ENCODE results near the gene THTPA.

The THTPA gene

GRCh38 chr14:23551266-23552028 is 4.6 kb upstream of the THTPA start, which contains the start of gene ZFHX2:
TSS of gene ZFHX2 (minus strand) at chr14:23551765. CDS start at chr14:23535325, 16,440 bp downstream.
- H3K36me3 Mint-ChIP-seq (ENCODE audit: low read depth): no peaks in the 10 kb centered on the region
- peak within 1 kb of the TSS; percentile 3 for H3K27ac Mint-ChIP-seq
- DNase-seq: peak; percentile 88
- peaks cover 16% of the 10 kb centered on the region for H3K4me1 Mint-ChIP-seq
- no peak for TF ChIP-seq CTCF (IDR thresholded peaks at IDR 0.05)
- no peak within 1 kb of the TSS for H3K4me3 Mint-ChIP-seq
- peaks cover 3% of the 10 kb centered on the region for H3K27me3 Mint-ChIP-seq (ENCODE audit: low read depth, poor library complexity)
- no peaks in the 10 kb centered on the region for H3K9me3 Mint-ChIP-seq

GRCh38 chr14:23555533-23555881 is 564 bp upstream of the THTPA start:
- peak overlapping the region; percentile 93 for H3K4me3 Mint-ChIP-seq
- no peak overlapping the region for H3K27ac Mint-ChIP-seq
- peaks cover 8% of the 10 kb centered on the region for H3K27me3 Mint-ChIP-seq (ENCODE audit: low read depth, poor library complexity)
- peaks cover 6% of the 10 kb centered on the region for H3K36me3 Mint-ChIP-seq (ENCODE audit: low read depth)
- H3K4me1 Mint-ChIP-seq: peaks cover 34% of the 10 kb centered on the region
- no peak for TF ChIP-seq CTCF (IDR thresholded peaks at IDR 0.05)
- H3K9me3 Mint-ChIP-seq: no peaks in the 10 kb centered on the region
- DNase-seq: no peak

GRCh38 chr14:23556700-23557440 is 799 bp downstream of the THTPA start:
- Mint-ChIP-seq H3K27me3 (ENCODE audit: low read depth, poor library complexity) (peaks cover 8% of the 10 kb centered on the region), H3K27ac (no peak overlapping the region), H3K36me3 (ENCODE audit: low read depth) (peaks cover 15% of the 10 kb centered on the region), H3K4me3 (peak overlapping the region; percentile 93), H3K9me3 (no peaks in the 10 kb centered on the region), H3K4me1 (peaks cover 32% of the 10 kb centered on the region)
- no peak for TF ChIP-seq CTCF (IDR thresholded peaks at IDR 0.05)
- no peak for DNase-seq

GRCh38 chr14:23557521-23557920 is 1.4 kb downstream of the THTPA start:
- Mint-ChIP-seq H3K4me3 (peak overlapping the region; percentile 74), H3K27me3 (ENCODE audit: low read depth, poor library complexity) (peaks cover 8% of the 10 kb centered on the region), H3K36me3 (ENCODE audit: low read depth) (peaks cover 16% of the 10 kb centered on the region), H3K27ac (no peak overlapping the region), H3K4me1 (peaks cover 29% of the 10 kb centered on the region), H3K9me3 (no peaks in the 10 kb centered on the region)
- DNase-seq: no peak
- TF ChIP-seq CTCF (IDR thresholded peaks at IDR 0.05): no peak

GRCh38 chr14:23557946-23558345 is 1.9 kb downstream of the THTPA start:
- peaks cover 29% of the 10 kb centered on the region for H3K4me1 Mint-ChIP-seq
- H3K27ac Mint-ChIP-seq: no peak overlapping the region
- no peak for DNase-seq
- H3K36me3 Mint-ChIP-seq (ENCODE audit: low read depth): peaks cover 18% of the 10 kb centered on the region
- no peaks in the 10 kb centered on the region for H3K9me3 Mint-ChIP-seq
- no peak for TF ChIP-seq CTCF (IDR thresholded peaks at IDR 0.05)
- peaks cover 8% of the 10 kb centered on the region for H3K27me3 Mint-ChIP-seq (ENCODE audit: low read depth, poor library complexity)
- peak overlapping the region; percentile 74 for H3K4me3 Mint-ChIP-seq

Data from nephron progenitor cell (in vitro differentiated cells).